Measurements from ENCODE around the gene ZSWIM7.

The ZSWIM7 gene

GRCh38 chr17:15972497-15972951 is 27.0 kb downstream of the ZSWIM7 start:
- Mint-ChIP-seq H3K9me3 (no peaks in the 10 kb centered on the region), H3K4me1 (no peaks in the 10 kb centered on the region), H3K27ac (no peak overlapping the region), H3K4me3 (no peak overlapping the region), H3K36me3 (peaks cover 15% of the 10 kb centered on the region)
- DNase-seq (ENCODE audit: low spot score in 2 of 2) (no peak), ATAC-seq (no peak)

GRCh38 chr17:15971882-15972281 is 27.6 kb downstream of the ZSWIM7 start:
- ATAC-seq = no peak
- H3K9me3 Mint-ChIP-seq = no peaks in the 10 kb centered on the region
- no peak for DNase-seq (ENCODE audit: low spot score in 2 of 2)
- H3K4me1 Mint-ChIP-seq = peaks cover under 1% of the 10 kb centered on the region
- H3K27ac Mint-ChIP-seq = no peak overlapping the region
- H3K4me3 Mint-ChIP-seq = no peak overlapping the region
- peaks cover 9% of the 10 kb centered on the region for H3K36me3 Mint-ChIP-seq

- Mint-ChIP-seq H3K9me3 (no peaks in the 10 kb centered on the region), H3K27ac (no peak overlapping the region), H3K36me3 (peaks cover 9% of the 10 kb centered on the region), H3K4me3 (no peak overlapping the region), H3K4me1 (peaks cover 6% of the 10 kb centered on the region)
- no peak for DNase-seq (ENCODE audit: low spot score in 2 of 2)
- ATAC-seq = no peak
Observed at GRCh38 chr17:15971098-15971678, 28.3 kb downstream of the ZSWIM7 start.

GRCh38 chr17:15970500-15970899 is 29.0 kb downstream of the ZSWIM7 start:
- Mint-ChIP-seq H3K4me1 (peaks cover 6% of the 10 kb centered on the region), H3K27ac (no peak overlapping the region), H3K36me3 (peaks cover 7% of the 10 kb centered on the region), H3K4me3 (no peak overlapping the region), H3K9me3 (no peaks in the 10 kb centered on the region)
- no peak for ATAC-seq
- no peak for DNase-seq (ENCODE audit: low spot score in 2 of 2)

- no peak overlapping the region for H3K4me3 Mint-ChIP-seq
- no peak overlapping the region for H3K27ac Mint-ChIP-seq
- no peaks in the 10 kb centered on the region for H3K36me3 Mint-ChIP-seq
- H3K9me3 Mint-ChIP-seq = no peaks in the 10 kb centered on the region
- H3K4me1 Mint-ChIP-seq = peaks cover 6% of the 10 kb centered on the region
- DNase-seq (ENCODE audit: low spot score in 2 of 2) (no peak), ATAC-seq (no peak)
Observed at GRCh38 chr17:15969463-15969862, 30.0 kb downstream of the ZSWIM7 start.

GRCh38 chr17:15967706-15968399 is 31.7 kb downstream of the ZSWIM7 start:
- H3K4me1 Mint-ChIP-seq = peaks cover 6% of the 10 kb centered on the region
- no peaks in the 10 kb centered on the region for H3K9me3 Mint-ChIP-seq
- H3K27ac Mint-ChIP-seq = no peak overlapping the region
- H3K4me3 Mint-ChIP-seq = no peak overlapping the region
- DNase-seq (ENCODE audit: low spot score in 2 of 2) = no peak
- no peak for ATAC-seq
- no peaks in the 10 kb centered on the region for H3K36me3 Mint-ChIP-seq

GRCh38 chr17:15966879-15967248 is 32.6 kb downstream of the ZSWIM7 start:
- no peak overlapping the region for H3K27ac Mint-ChIP-seq
- H3K4me1 Mint-ChIP-seq = peaks cover 6% of the 10 kb centered on the region
- no peaks in the 10 kb centered on the region for H3K9me3 Mint-ChIP-seq
- DNase-seq (ENCODE audit: low spot score in 2 of 2) (no peak), ATAC-seq (no peak)
- H3K36me3 Mint-ChIP-seq = no peaks in the 10 kb centered on the region
- no peak overlapping the region for H3K4me3 Mint-ChIP-seq

- DNase-seq (ENCODE audit: low spot score in 2 of 2) (no peak), ATAC-seq (no peak)
- Mint-ChIP-seq H3K9me3 (no peaks in the 10 kb centered on the region), H3K36me3 (no peaks in the 10 kb centered on the region), H3K27ac (no peak overlapping the region), H3K4me1 (peaks cover 6% of the 10 kb centered on the region), H3K4me3 (no peak overlapping the region)
Observed at GRCh38 chr17:15966183-15966878, 33.2 kb downstream of the ZSWIM7 start.

GRCh38 chr17:15965528-15965927 is 34.0 kb downstream of the ZSWIM7 start:
- no peak for ATAC-seq
- no peak overlapping the region for H3K27ac Mint-ChIP-seq
- H3K36me3 Mint-ChIP-seq = no peaks in the 10 kb centered on the region

GRCh38 chr17:15963670-15964110 is 35.8 kb downstream of the ZSWIM7 start:
- Mint-ChIP-seq H3K4me1 (peaks cover 10% of the 10 kb centered on the region), H3K36me3 (peaks cover 6% of the 10 kb centered on the region), H3K27ac (no peak overlapping the region), H3K4me3 (no peak overlapping the region), H3K9me3 (no peaks in the 10 kb centered on the region)
- ATAC-seq (no peak), DNase-seq (ENCODE audit: low spot score in 2 of 2) (no peak)

More at GRCh38 chr17:15965528-15965927, 34.0 kb downstream of the ZSWIM7 start:
- peaks cover 6% of the 10 kb centered on the region for H3K4me1 Mint-ChIP-seq
- no peak overlapping the region for H3K4me3 Mint-ChIP-seq
- no peak for DNase-seq (ENCODE audit: low spot score in 2 of 2)
- no peaks in the 10 kb centered on the region for H3K9me3 Mint-ChIP-seq

GRCh38 chr17:15958484-15958854 is 41.0 kb downstream of the ZSWIM7 start:
- Mint-ChIP-seq H3K27ac (peak overlapping the region; percentile 29), H3K4me1 (peaks cover 26% of the 10 kb centered on the region), H3K4me3 (no peak overlapping the region), H3K36me3 (peaks cover 7% of the 10 kb centered on the region), H3K9me3 (no peaks in the 10 kb centered on the region)
- ATAC-seq = no peak
- DNase-seq (ENCODE audit: low spot score in 2 of 2) = no peak

GRCh38 chr17:15957608-15958307 is 41.7 kb downstream of the ZSWIM7 start:
- H3K9me3 Mint-ChIP-seq = no peaks in the 10 kb centered on the region
- no peak overlapping the region for H3K4me3 Mint-ChIP-seq
- H3K4me1 Mint-ChIP-seq = peaks cover 26% of the 10 kb centered on the region
- H3K27ac Mint-ChIP-seq = peak overlapping the region; percentile 29
- DNase-seq (ENCODE audit: low spot score in 2 of 2) (no peak), ATAC-seq (no peak)
- peaks cover 7% of the 10 kb centered on the region for H3K36me3 Mint-ChIP-seq

- no peak overlapping the region for H3K27ac Mint-ChIP-seq
- peak; percentile 83 for ATAC-seq
- H3K4me3 Mint-ChIP-seq = no peak overlapping the region
- peak in 1 of 2 donors; percentile 67 for DNase-seq (ENCODE audit: low spot score in 2 of 2)
- H3K4me1 Mint-ChIP-seq = peaks cover 26% of the 10 kb centered on the region
- no peaks in the 10 kb centered on the region for H3K9me3 Mint-ChIP-seq
- peaks cover 7% of the 10 kb centered on the region for H3K36me3 Mint-ChIP-seq
Observed at GRCh38 chr17:15957206-15957605, 42.3 kb downstream of the ZSWIM7 start.

GRCh38 chr17:15955793-15956541 is 43.5 kb downstream of the ZSWIM7 start:
- ATAC-seq = no peak
- Mint-ChIP-seq H3K4me1 (peaks cover 26% of the 10 kb centered on the region), H3K36me3 (peaks cover 7% of the 10 kb centered on the region)

GRCh38 chr17:15954222-15954621 is 45.3 kb downstream of the ZSWIM7 start:
- Mint-ChIP-seq H3K4me3 (no peak overlapping the region), H3K9me3 (no peaks in the 10 kb centered on the region), H3K4me1 (peaks cover 26% of the 10 kb centered on the region), H3K36me3 (peaks cover 6% of the 10 kb centered on the region), H3K27ac (no peak overlapping the region)
- no peak for ATAC-seq
- DNase-seq (ENCODE audit: low spot score in 2 of 2) = no peak

More at GRCh38 chr17:15955793-15956541, 43.5 kb downstream of the ZSWIM7 start:
- DNase-seq (ENCODE audit: low spot score in 2 of 2) = no peak
- Mint-ChIP-seq H3K4me3 (no peak overlapping the region), H3K27ac (no peak overlapping the region), H3K9me3 (no peaks in the 10 kb centered on the region)

Measured in stimulated activated effector memory CD8-positive, alpha-beta T cell treated with anti-CD3 and anti-CD28 coated beads, Interleukin-12 subunit alpha, Interleukin-12 subunit beta, amount 100 ng/mL, for 72 hours (primary cell).